Suprapubic skin (tissue), 4 donors: ENCODE data around the gene EEPD1.

Experiments used
- CTCF ChIP-seq, 2 donors: fragments of 200-600 bp in 1 of 2; fragments of 450-650 bp in 1 of 2; sonication (generic) in 1 of 2; IDR thresholded peaks; one replicate each; pipeline ENCODE4 v1.5.1; 2016 to 2019; ENCODE audit warnings: antibody characterized with exemption in 2 of 2, mild to moderate bottlenecking in 1 of 2, moderate library complexity in 1 of 2
- POLR2A ChIP-seq, 2 donors: fragments of 450-650 bp; IDR thresholded peaks; one replicate each; pipeline ENCODE4 v1.6.1; 2017; ENCODE audit warnings: antibody characterized with exemption in 2 of 2, mild to moderate bottlenecking in 2 of 2, moderate library complexity in 2 of 2
- POLR2AphosphoS5 ChIP-seq, 3 donors: sonication (generic); formaldehyde crosslinking; IDR thresholded peaks; one replicate each; pipeline ENCODE4 v1.6.1; 2017; ENCODE audit warnings: antibody characterized with exemption in 3 of 3

- TF ChIP-seq POLR2A (IDR thresholded peaks at IDR 0.05), result no peak
- no peak for TF ChIP-seq POLR2AphosphoS5 (IDR thresholded peaks at IDR 0.05)
- no peak for TF ChIP-seq CTCF (IDR thresholded peaks at IDR 0.05)
These were observed 119.1 kb downstream of the EEPD1 start for GRCh38 chr7:36272211-36272566.
